ENCODE results near the gene REEP2. TPM values are rescaled to one million over a fixed set of nuclear protein-coding genes. Genes with fewer than 3 reads are reported as not detected.

REEP2 gene
- polyA plus RNA-seq, 1 donor from 2014 or later: 146 TPM

DNA sequence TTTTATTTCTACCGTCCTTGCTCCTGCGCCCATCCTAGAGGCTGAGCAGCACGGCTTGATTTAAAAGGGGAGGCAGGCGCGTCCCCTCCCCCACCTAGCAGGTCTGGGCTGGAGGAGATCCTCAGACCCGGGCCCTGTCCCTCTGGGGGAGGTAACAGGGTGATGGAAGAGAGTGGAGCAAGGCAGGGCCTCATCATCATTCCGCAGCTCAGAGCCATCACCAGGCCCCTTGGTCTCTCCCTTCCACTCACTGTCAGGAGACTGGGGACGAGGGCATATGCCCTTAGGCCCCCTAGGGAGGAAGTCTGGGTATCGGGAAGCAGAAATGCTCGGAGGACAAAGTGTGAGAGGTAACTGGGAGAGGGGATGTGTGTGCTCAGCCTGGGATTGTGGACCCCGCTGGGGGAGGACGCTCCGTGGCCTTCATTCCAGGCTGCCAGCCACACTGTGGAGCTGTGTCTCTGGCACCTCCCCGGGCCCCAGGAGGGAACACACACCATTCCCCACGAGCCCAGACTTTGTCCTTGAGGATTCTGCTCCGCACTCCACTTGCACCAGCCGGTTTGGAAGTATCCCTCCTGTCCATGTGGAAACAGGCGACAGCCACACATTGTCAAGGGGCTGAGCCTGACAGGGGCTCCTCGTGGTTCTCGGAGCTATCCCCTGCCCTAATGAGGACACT lies 761 bp downstream of the REEP2 start:
- peak overlapping the region; percentile 88 for H3K4me2 ChIP-seq (ENCODE audit: low read length)
- no peaks in the 10 kb centered on the region for H4K20me1 ChIP-seq (ENCODE audit: insufficient read depth)
- H2AFZ ChIP-seq (ENCODE audit: low read depth, low read length): peak overlapping the region; percentile 43
- no peaks in the 10 kb centered on the region for H3K36me3 ChIP-seq (ENCODE audit: insufficient read depth, low read length)
- no peaks in the 10 kb centered on the region for H3F3A ChIP-seq (ENCODE audit: insufficient read depth, low read length, poor library complexity, severe bottlenecking)
- no peaks in the 10 kb centered on the region for H3K9me3 ChIP-seq (ENCODE audit: low read length)
- peak overlapping the region; percentile 91 for H3K9ac ChIP-seq (ENCODE audit: low read length)
- peak overlapping the region; percentile 97 for H3K4me3 ChIP-seq (ENCODE audit: low read length)
- peak; percentile 69 for TF ChIP-seq TAF1 (IDR thresholded peaks at IDR 0.05; ENCODE audit: low read depth)
- TF ChIP-seq, protein P1, sequence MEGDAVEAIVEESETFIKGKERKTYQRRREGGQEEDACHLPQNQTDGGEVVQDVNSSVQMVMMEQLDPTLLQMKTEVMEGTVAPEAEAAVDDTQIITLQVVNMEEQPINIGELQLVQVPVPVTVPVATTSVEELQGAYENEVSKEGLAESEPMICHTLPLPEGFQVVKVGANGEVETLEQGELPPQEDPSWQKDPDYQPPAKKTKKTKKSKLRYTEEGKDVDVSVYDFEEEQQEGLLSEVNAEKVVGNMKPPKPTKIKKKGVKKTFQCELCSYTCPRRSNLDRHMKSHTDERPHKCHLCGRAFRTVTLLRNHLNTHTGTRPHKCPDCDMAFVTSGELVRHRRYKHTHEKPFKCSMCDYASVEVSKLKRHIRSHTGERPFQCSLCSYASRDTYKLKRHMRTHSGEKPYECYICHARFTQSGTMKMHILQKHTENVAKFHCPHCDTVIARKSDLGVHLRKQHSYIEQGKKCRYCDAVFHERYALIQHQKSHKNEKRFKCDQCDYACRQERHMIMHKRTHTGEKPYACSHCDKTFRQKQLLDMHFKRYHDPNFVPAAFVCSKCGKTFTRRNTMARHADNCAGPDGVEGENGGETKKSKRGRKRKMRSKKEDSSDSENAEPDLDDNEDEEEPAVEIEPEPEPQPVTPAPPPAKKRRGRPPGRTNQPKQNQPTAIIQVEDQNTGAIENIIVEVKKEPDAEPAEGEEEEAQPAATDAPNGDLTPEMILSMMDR (IDR thresholded peaks at IDR 0.05; ENCODE audit: poor library complexity, severe bottlenecking): no peak
- TF ChIP-seq EP300 (conservative IDR thresholded peaks at IDR 0.05; ENCODE audit: poor library complexity, severe bottlenecking): no peak
- TF ChIP-seq, protein P2, sequence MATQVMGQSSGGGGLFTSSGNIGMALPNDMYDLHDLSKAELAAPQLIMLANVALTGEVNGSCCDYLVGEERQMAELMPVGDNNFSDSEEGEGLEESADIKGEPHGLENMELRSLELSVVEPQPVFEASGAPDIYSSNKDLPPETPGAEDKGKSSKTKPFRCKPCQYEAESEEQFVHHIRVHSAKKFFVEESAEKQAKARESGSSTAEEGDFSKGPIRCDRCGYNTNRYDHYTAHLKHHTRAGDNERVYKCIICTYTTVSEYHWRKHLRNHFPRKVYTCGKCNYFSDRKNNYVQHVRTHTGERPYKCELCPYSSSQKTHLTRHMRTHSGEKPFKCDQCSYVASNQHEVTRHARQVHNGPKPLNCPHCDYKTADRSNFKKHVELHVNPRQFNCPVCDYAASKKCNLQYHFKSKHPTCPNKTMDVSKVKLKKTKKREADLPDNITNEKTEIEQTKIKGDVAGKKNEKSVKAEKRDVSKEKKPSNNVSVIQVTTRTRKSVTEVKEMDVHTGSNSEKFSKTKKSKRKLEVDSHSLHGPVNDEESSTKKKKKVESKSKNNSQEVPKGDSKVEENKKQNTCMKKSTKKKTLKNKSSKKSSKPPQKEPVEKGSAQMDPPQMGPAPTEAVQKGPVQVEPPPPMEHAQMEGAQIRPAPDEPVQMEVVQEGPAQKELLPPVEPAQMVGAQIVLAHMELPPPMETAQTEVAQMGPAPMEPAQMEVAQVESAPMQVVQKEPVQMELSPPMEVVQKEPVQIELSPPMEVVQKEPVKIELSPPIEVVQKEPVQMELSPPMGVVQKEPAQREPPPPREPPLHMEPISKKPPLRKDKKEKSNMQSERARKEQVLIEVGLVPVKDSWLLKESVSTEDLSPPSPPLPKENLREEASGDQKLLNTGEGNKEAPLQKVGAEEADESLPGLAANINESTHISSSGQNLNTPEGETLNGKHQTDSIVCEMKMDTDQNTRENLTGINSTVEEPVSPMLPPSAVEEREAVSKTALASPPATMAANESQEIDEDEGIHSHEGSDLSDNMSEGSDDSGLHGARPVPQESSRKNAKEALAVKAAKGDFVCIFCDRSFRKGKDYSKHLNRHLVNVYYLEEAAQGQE (IDR thresholded peaks at IDR 0.05; ENCODE audit: borderline replicate concordance): peak; percentile 14
- peak; percentile 8 for TF ChIP-seq RAD21 (conservative IDR thresholded peaks at IDR 0.05)
- peak overlapping the region; percentile 90 for H3K27ac ChIP-seq (ENCODE audit: low read length)
- H3K79me2 ChIP-seq (replicated peaks; ENCODE audit: insufficient read depth, low read length): peaks cover 20% of the 10 kb centered on the region
- no peaks in the 10 kb centered on the region for H3K9me2 ChIP-seq (ENCODE audit: insufficient read depth, low read length)
- H3K27me3 ChIP-seq (ENCODE audit: insufficient read depth, low read depth, low read length): no peaks in the 10 kb centered on the region

DNA sequence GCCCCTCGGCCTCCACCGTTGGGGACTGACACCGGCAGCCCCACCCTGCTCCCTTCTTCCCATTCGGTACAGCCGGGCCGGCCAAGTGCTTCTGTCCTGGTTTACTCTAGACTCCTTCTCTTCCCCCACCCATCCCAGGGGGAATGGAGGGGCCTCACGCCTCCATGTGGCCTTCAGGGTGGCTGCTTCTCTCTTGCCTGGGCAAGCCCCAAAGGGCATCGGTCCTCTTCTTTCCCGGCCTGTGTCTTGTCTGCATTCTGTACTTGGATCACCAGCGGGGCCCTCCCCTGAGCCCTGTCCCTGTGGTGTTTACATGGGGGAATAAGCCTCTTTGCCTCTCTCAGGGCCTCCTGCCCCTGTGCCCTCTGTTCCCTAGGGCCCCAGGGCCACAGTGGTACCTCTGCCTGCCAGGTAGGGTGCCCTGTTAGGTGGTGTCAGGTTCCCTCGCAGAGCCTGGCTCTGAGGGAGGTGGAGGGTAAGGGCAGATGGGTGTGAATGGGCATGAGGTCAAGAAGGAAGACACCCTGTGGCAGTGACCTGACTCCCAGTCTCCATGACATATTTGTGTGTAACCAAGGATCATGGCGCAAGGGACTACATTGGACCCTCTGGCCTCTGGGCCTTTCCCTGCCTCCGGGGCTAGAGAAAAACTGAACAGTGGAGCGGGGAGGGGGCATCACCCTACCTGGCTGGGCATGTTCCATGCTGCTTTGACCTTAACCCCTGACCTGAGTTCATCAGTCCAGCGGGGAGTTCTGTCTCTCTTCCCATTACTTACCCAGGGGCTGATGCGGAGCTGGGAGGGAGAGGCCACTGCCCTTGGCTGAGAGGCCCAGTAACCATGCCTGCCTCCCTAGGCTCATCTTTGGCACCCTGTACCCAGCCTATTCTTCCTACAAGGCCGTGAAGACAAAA lies 1.6 kb downstream of the REEP2 start:
- H3K79me2 ChIP-seq (replicated peaks; ENCODE audit: insufficient read depth, low read length): peaks cover 20% of the 10 kb centered on the region
- H3K9ac ChIP-seq (ENCODE audit: low read length): peak overlapping the region; percentile 91
- no peak overlapping the region for H2AFZ ChIP-seq (ENCODE audit: low read depth, low read length)
- no peaks in the 10 kb centered on the region for H3K36me3 ChIP-seq (ENCODE audit: insufficient read depth, low read length)
- H3K9me3 ChIP-seq (ENCODE audit: low read length): no peaks in the 10 kb centered on the region
- H3K9me2 ChIP-seq (ENCODE audit: insufficient read depth, low read length): no peaks in the 10 kb centered on the region
- no peaks in the 10 kb centered on the region for H3F3A ChIP-seq (ENCODE audit: insufficient read depth, low read length, poor library complexity, severe bottlenecking)
- H3K27ac ChIP-seq (ENCODE audit: low read length): peak overlapping the region; percentile 90
- H4K20me1 ChIP-seq (ENCODE audit: insufficient read depth): no peaks in the 10 kb centered on the region
- H3K4me3 ChIP-seq (ENCODE audit: low read length): peak overlapping the region; percentile 97
- H3K27me3 ChIP-seq (ENCODE audit: insufficient read depth, low read depth, low read length): no peaks in the 10 kb centered on the region
- TF ChIP-seq EP300 (conservative IDR thresholded peaks at IDR 0.05; ENCODE audit: poor library complexity, severe bottlenecking) (no peak), EZH2 (IDR thresholded peaks at IDR 0.05; ENCODE audit: borderline replicate concordance, insufficient read depth, low read length, poor library complexity, severe bottlenecking) (no peak), POLR2AphosphoS5 (IDR thresholded peaks at IDR 0.05) (no peak)
- TF ChIP-seq, protein P1 (IDR thresholded peaks at IDR 0.05; ENCODE audit: poor library complexity, severe bottlenecking): no peak
- peak overlapping the region; percentile 88 for H3K4me2 ChIP-seq (ENCODE audit: low read length)

Data from neural cell (in vitro differentiated cells).